ENCODE results near the gene ABHD17B.

ABHD17B gene

DNA sequence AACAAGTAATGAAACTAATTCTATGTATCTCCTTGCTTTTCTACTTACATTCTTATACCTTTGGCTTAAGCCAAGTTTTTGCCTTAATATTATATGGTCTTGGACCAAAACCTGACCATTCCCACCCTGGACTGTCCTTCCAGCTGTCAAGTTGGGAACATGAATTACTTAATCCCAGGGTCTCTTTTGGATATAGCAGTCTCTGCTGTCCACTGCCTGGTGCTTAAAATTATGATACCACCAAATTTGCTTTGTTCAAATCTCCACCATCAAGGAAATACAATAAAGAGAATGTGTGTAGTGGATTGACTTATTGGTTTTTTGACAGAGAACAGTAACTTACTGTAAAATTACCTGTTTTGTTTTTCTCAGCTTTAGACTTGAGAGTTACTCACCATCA is 66.2 kb downstream of the ABHD17B start:
- TF ChIP-seq, protein P1, sequence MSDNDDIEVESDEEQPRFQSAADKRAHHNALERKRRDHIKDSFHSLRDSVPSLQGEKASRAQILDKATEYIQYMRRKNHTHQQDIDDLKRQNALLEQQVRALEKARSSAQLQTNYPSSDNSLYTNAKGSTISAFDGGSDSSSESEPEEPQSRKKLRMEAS (IDR thresholded peaks at IDR 0.05; ENCODE audit: low read depth, low read length) = no peak
- TF ChIP-seq, protein P2, sequence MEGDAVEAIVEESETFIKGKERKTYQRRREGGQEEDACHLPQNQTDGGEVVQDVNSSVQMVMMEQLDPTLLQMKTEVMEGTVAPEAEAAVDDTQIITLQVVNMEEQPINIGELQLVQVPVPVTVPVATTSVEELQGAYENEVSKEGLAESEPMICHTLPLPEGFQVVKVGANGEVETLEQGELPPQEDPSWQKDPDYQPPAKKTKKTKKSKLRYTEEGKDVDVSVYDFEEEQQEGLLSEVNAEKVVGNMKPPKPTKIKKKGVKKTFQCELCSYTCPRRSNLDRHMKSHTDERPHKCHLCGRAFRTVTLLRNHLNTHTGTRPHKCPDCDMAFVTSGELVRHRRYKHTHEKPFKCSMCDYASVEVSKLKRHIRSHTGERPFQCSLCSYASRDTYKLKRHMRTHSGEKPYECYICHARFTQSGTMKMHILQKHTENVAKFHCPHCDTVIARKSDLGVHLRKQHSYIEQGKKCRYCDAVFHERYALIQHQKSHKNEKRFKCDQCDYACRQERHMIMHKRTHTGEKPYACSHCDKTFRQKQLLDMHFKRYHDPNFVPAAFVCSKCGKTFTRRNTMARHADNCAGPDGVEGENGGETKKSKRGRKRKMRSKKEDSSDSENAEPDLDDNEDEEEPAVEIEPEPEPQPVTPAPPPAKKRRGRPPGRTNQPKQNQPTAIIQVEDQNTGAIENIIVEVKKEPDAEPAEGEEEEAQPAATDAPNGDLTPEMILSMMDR (IDR thresholded peaks at IDR 0.05; ENCODE audit: low read depth, low read length) = no peak
- TF ChIP-seq MYC (IDR thresholded peaks at IDR 0.05; ENCODE audit: low read depth, low read length) (no peak), POLR2A (IDR thresholded peaks at IDR 0.05; ENCODE audit: extremely low read depth, insufficient read length) (no peak)
- H3K4me3 ChIP-seq (ENCODE audit: low read depth, low read length) = no peak overlapping the region
- no peak for DNase-seq (ENCODE audit: low read depth)

DNA sequence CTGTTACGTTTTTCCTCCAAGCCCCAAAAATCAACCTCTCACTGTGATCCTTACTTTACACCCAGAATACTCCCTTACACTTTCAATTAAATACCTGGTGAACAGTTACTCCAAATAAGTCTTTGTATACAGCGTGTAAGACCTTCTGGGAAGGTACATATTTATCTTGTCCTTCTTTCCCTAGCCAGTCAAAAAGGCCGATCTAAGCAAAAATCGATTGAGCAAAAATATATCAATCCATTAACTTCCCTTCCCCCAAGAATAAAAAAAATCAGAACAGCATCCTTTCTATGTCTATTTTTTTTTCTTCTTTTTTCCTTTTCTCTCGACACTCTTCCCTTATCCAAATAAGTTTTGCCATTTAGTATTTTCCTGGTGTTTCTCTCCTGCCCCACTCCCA is 71.3 kb downstream of the ABHD17B start:
- H3K4me3 ChIP-seq (ENCODE audit: low read depth, low read length) = no peak overlapping the region
- no peak for DNase-seq (ENCODE audit: low read depth)
- TF ChIP-seq, protein P1 (IDR thresholded peaks at IDR 0.05; ENCODE audit: low read depth, low read length) = no peak
- TF ChIP-seq MYC (IDR thresholded peaks at IDR 0.05; ENCODE audit: low read depth, low read length) (no peak), POLR2A (IDR thresholded peaks at IDR 0.05; ENCODE audit: extremely low read depth, insufficient read length) (no peak)
- TF ChIP-seq, protein P2 (IDR thresholded peaks at IDR 0.05; ENCODE audit: low read depth, low read length) = no peak

DNA sequence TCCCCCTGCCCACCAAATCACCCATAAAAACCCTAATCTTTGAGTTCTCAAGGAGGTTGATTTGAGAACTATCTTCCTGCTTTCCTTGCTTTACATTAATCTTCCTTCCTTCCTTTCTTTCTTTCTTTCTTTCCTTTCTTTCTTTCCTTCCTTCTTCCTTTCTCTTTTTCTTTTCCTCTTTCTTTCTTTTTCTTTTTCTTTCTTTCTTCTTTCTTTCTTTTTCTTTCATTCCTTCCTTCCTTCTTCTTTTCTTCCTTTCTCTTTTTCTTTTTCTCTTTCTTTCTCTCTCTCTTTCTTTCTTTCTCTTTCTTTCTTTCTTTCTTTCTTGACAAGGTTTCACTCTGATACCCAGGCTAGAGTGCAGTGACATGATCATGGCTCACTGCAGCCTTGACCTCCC is 75.4 kb downstream of the ABHD17B start:
- H3K4me3 ChIP-seq (ENCODE audit: low read depth, low read length) = no peak overlapping the region
- DNase-seq (ENCODE audit: low read depth) = no peak
- TF ChIP-seq, protein P1 (IDR thresholded peaks at IDR 0.05; ENCODE audit: low read depth, low read length) = no peak
- no peak for TF ChIP-seq MYC (IDR thresholded peaks at IDR 0.05; ENCODE audit: low read depth, low read length)
- no peak for TF ChIP-seq POLR2A (IDR thresholded peaks at IDR 0.05; ENCODE audit: extremely low read depth, insufficient read length)
- TF ChIP-seq, protein P2 (IDR thresholded peaks at IDR 0.05; ENCODE audit: low read depth, low read length) = no peak

- no peak overlapping the region for H3K4me3 ChIP-seq (ENCODE audit: low read depth, low read length)
- TF ChIP-seq, protein P1 (IDR thresholded peaks at IDR 0.05; ENCODE audit: low read depth, low read length) = no peak
- TF ChIP-seq, protein P2 (IDR thresholded peaks at IDR 0.05; ENCODE audit: low read depth, low read length) = no peak
- TF ChIP-seq MYC (IDR thresholded peaks at IDR 0.05; ENCODE audit: low read depth, low read length) = no peak
- no peak for TF ChIP-seq POLR2A (IDR thresholded peaks at IDR 0.05; ENCODE audit: extremely low read depth, insufficient read length)
- no peak for DNase-seq (ENCODE audit: low read depth)
Measured at GRCh38 chr9:71830929-71831328, 80.1 kb downstream of the ABHD17B start.

DNA sequence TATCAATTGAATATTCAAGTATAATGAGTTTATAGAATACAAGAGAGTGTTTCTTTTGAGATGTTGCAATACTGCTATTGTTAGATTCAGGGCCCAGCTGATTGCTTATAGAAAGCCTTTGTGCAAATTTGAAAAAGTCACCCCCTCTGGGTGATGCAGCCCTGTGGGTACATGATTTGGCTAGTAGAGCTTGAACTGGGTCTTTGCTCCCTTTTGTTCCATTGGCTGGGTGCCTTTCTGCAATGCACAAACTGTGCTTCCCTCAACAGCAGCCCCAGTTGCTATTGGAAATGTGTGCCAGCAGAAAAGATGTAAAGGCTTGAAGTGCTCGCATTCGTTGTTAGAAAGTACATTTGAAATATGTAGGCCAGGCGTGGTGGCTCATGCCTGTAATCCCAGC is 80.8 kb downstream of the ABHD17B start:
- no peak for DNase-seq (ENCODE audit: low read depth)
- no peak overlapping the region for H3K4me3 ChIP-seq (ENCODE audit: low read depth, low read length)
- TF ChIP-seq, protein P2 (IDR thresholded peaks at IDR 0.05; ENCODE audit: low read depth, low read length) = no peak

- DNase-seq (ENCODE audit: low read depth) = no peak
- TF ChIP-seq MYC (IDR thresholded peaks at IDR 0.05; ENCODE audit: low read depth, low read length) = no peak
- TF ChIP-seq, protein P2 (IDR thresholded peaks at IDR 0.05; ENCODE audit: low read depth, low read length) = no peak
- TF ChIP-seq, protein P1 (IDR thresholded peaks at IDR 0.05; ENCODE audit: low read depth, low read length) = no peak
- no peak for TF ChIP-seq POLR2A (IDR thresholded peaks at IDR 0.05; ENCODE audit: extremely low read depth, insufficient read length)
- H3K4me3 ChIP-seq (ENCODE audit: low read depth, low read length) = no peak overlapping the region
Measured at GRCh38 chr9:71826279-71826678, 84.7 kb downstream of the ABHD17B start.

Measured in NB4 (cell line).